Colonic mucosa (tissue), 4 donors: ENCODE measurements around the gene BTBD6. TPM values are rescaled to one million over a fixed set of nuclear protein-coding genes. Genes with fewer than 3 reads are reported as not detected.

Source experiments
- DNase-seq: peaks from one replicate; pipeline ENCODE4 v3.0.0-alpha.2; 2020
- H3K27ac ChIP-seq: fragments of 200-600 bp; one replicate; pipeline ENCODE4 v1.8.0; 2021
- H3K27me3 ChIP-seq: fragments of 200-600 bp; one replicate; pipeline ENCODE4 v1.8.0; 2021
- H3K36me3 ChIP-seq: fragments of 200-600 bp; one replicate; pipeline ENCODE4 v1.8.0; 2021
- H3K4me1 ChIP-seq: fragments of 200-600 bp; one replicate; pipeline ENCODE4 v1.8.0; 2021; ENCODE audit warnings: mild to moderate bottlenecking
- H3K4me3 ChIP-seq: fragments of 200-600 bp; one replicate; pipeline ENCODE4 v1.8.0; 2021
- H3K9ac ChIP-seq, 2 donors: one replicate each; pipeline ENCODE4 v1.7.0; 2013; ENCODE audit warnings: control low read depth in 2 of 2, low read depth in 2 of 2, low read length in 2 of 2
- H3K9me3 ChIP-seq: fragments of 200-600 bp; one replicate; pipeline ENCODE4 v1.8.0; 2021
- CTCF ChIP-seq: fragments of 200-600 bp; IDR thresholded peaks from one replicate; pipeline ENCODE4 v1.8.0; 2022; ENCODE audit warnings: antibody characterized with exemption, mild to moderate bottlenecking
- intact Hi-C: fragments of 100-400 bp; cut with DNase I; formaldehyde crosslinking; loops from one replicate; pipeline ENCODE4 v1.14.1; 2022
- total RNA-seq, 2 donors: library from RNA; stranded (reverse); fragmentation: NEBNext Ultra II Directional in 1 of 2; extraction: Animal tissue kit (Norgen Biotek cat#: 25700) in 1 of 2; gene quantifications; one replicate each; pipeline ENCODE4 v1.2.1, GENCODE V29; 2021
- donor health status: healthy.
- donor health status: DM: no; HTN: no; CAD: no.
- donor health status: DM: no; HTN: no; CAD: no.

The BTBD6 gene
- total RNA-seq, 2 donors from 2014 or later: 56.9 to 66.0 TPM

DNA sequence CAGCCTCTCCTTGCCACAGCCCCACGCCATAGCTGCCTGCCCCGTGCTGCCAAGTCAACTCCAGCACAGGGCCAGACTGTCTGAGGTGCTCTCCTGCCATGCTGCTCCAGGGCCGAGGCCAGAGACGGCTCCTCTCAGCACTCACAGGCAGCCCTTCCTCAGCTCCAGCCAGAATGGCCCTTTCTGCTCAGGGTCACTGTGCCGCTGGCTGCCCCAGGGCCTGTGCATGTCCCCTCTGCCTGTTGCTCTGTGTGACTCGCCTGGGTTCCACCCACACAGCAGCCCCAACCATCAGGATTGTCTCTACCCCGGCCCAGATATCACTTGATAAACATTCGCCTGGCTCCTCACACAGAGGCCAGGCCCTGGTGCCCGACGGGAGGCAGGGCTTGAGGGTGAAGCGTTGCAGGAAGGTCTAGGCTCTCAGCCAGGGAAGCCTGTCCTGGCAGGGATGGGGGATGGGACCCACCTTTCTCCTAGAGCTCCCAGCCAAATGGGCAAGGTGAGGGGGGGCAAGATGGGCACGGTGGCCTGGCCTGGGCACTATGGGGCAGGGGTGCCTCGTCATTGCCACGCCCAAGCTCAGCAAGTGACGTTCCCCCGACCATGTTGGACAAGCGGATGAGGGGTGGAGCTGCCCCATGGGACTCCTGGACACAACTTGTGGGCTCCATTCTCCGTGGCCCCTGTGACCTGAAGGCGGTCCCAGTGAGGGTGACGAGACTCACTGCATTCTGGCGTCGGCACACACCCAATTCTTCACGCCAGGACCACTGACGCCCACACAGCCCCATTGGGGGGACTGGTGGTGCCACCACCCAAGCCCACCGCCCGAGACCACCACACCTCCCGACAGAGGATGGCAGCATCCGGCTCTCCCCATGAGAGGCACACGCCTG, 27.4 kb upstream of the BTBD6 start:
- Histone ChIP-seq H3K9me3 (no peaks in the 10 kb centered on the region), H3K27ac (no peak overlapping the region), H3K27me3 (no peaks in the 10 kb centered on the region), H3K36me3 (peaks cover 4% of the 10 kb centered on the region), H3K9ac (no peak overlapping the region), H3K4me1 (no peaks in the 10 kb centered on the region), H3K4me3 (no peak overlapping the region)
- no peak for DNase-seq
- TF ChIP-seq CTCF: no peak
- intact Hi-C loops: no loop called here

- Histone ChIP-seq H3K4me1 (no peaks in the 10 kb centered on the region), H3K27me3 (no peaks in the 10 kb centered on the region), H3K9ac (no peak overlapping the region), H3K9me3 (no peaks in the 10 kb centered on the region), H3K27ac (no peak overlapping the region), H3K36me3 (peaks cover 4% of the 10 kb centered on the region), H3K4me3 (no peak overlapping the region)
- intact Hi-C loops: no loop called here
- DNase-seq: no peak
- no peak for TF ChIP-seq CTCF
Observed at GRCh38 chr14:105221598-105222178, 26.6 kb upstream of the BTBD6 start.

DNA sequence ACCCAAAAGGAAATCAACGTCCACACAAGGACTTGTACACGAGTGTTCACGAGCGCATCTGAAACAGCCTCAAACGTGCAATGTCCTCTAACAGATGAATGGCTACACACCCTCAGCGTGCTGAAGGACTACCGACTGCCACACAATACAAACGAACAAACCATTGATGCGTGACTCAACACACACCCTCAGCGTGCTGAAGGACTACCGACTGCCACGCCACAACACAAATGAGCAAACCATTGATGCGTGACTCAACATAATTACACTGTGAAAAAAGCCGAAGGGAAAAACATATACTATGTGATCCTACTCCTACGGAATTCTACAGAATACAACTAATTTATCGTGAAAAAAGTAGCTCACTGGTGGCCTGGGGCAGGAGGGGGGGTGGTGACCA, 25.1 kb upstream of the BTBD6 start:
- intact Hi-C loops: no loop called here
- TF ChIP-seq CTCF: no peak
- DNase-seq: no peak

DNA sequence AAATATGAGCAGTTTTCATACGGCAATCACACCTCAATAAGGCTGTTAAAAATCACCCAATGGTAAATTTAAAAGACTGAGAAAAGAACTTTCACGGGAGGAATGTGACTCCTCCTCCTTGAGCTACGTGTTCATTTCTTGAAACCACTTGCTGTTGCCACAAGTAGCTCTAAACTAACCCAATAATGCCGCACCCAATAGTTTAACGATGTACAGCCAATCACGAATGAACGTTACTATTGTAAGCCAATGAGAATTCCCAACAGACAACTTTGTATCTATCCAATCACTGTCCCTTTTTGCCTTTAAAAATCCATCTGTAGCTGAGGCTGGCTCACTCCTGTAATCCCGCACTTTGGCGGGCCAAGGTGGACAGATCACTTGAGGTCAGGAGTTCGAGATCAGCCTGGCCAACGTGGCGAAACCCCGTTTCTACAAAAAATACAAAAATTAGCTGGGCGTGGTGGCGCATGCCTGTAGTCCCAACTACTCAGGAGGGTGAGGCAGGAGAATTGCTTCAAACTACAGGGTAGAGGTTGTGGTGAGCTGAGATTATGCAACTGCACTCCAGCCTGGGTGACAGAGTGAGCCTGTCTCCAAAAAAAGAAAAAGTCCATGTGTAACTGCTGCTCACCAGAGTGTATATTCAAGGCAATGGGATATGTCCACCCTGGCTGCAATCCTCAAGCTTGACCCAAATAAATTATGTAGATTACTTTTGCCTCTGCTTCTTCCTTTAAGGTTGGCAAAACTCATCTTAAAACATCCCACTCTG, 24.4 kb upstream of the BTBD6 start:
- Histone ChIP-seq H3K9me3 (no peaks in the 10 kb centered on the region), H3K36me3 (peaks cover 4% of the 10 kb centered on the region), H3K9ac (no peak overlapping the region), H3K4me3 (no peak overlapping the region), H3K27me3 (no peaks in the 10 kb centered on the region), H3K4me1 (no peaks in the 10 kb centered on the region), H3K27ac (no peak overlapping the region)
- TF ChIP-seq CTCF: no peak
- intact Hi-C loops: no loop called here
- no peak for DNase-seq

More for the DNA sequence above, 25.1 kb upstream of the BTBD6 start:
- H3K4me1 ChIP-seq: no peaks in the 10 kb centered on the region
- no peak overlapping the region for H3K27ac ChIP-seq
- no peaks in the 10 kb centered on the region for H3K27me3 ChIP-seq
- no peaks in the 10 kb centered on the region for H3K9me3 ChIP-seq
- H3K9ac ChIP-seq: no peak overlapping the region
- peaks cover 4% of the 10 kb centered on the region for H3K36me3 ChIP-seq
- H3K4me3 ChIP-seq: no peak overlapping the region

GRCh38 chr14:105224845-105225570, 23.3 kb upstream of the BTBD6 start:
- no peaks in the 10 kb centered on the region for H3K27me3 ChIP-seq
- no peak for TF ChIP-seq CTCF
- H3K9me3 ChIP-seq: no peaks in the 10 kb centered on the region
- no peaks in the 10 kb centered on the region for H3K36me3 ChIP-seq
- intact Hi-C loops: no loop called here
- H3K4me3 ChIP-seq: no peak overlapping the region
- H3K27ac ChIP-seq: no peak overlapping the region
- H3K9ac ChIP-seq: no peak overlapping the region
- H3K4me1 ChIP-seq: no peaks in the 10 kb centered on the region
- no peak for DNase-seq
